ENCODE results near the gene SLC12A5. TPM values are rescaled to one million over a fixed set of nuclear protein-coding genes. Genes with fewer than 3 reads are reported as not detected.
A peak's percentile ranks its signal among the peaks of the same experiment; 100 is the strongest.

Gene SLC12A5
- total RNA-seq, 4 donors from 2014 or later = not detected

DNA sequence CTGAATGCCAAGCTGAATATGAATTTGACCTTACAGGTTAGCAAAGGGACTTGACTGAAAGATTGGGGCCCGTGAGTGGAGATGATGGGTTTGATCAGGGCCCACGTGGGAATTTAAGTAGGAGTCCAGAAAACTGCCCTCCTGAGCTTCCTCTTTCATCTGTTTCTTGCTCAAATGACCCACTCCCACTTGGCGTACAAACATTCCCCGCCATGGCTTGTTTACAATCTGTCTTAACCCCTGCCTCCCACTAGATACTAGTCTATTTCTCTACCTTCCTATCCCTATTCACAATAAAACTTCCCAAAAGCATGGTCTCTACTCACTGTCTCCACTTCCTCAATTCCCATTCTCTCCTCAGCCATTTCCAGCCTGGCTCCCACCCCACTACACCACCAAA lies 10.9 kb upstream of the SLC12A5 start:
- 45 to 55% methylated on average over 4 of the region's 4 CpGs for WGBS, 2 donors (ENCODE audit: low coverage in 1 of 2)
- H3K4me3 ChIP-seq = no peak overlapping the region
- H3K27me3 ChIP-seq = peaks cover 81% of the 10 kb centered on the region
- H3K27ac ChIP-seq = no peak overlapping the region
- DNase-seq = no peak
- H3K36me3 ChIP-seq = no peaks in the 10 kb centered on the region
- in situ Hi-C loops (cut with MboI; ENCODE audit: low pct_ligation_motif_present in 1 of 4, low pct_unique_long_range_greater_than_20kb in 1 of 4, low sequenced_read_pairs in 3 of 4) = loop anchor here in 1 of 4 donors (10.0 kb wide), 1 partner anchor 157 kb away; no protein-coding TSS in a partner anchor
- intact Hi-C loops (cut with DNase I; ENCODE audit: low total_unique reads) = no loop called here
- H3K9me3 ChIP-seq = no peaks in the 10 kb centered on the region
- H3K4me1 ChIP-seq = peaks cover 4 to 36% (median 25%) of the 10 kb centered on the region in 4 donors
- TF ChIP-seq EP300 (IDR thresholded peaks at IDR 0.05; ENCODE audit: low read depth) (no peak), CTCF (IDR thresholded peaks at IDR 0.05) (no peak), POLR2AphosphoS5 (IDR thresholded peaks at IDR 0.05) (no peak), POLR2A (IDR thresholded peaks at IDR 0.05) (no peak)

DNA sequence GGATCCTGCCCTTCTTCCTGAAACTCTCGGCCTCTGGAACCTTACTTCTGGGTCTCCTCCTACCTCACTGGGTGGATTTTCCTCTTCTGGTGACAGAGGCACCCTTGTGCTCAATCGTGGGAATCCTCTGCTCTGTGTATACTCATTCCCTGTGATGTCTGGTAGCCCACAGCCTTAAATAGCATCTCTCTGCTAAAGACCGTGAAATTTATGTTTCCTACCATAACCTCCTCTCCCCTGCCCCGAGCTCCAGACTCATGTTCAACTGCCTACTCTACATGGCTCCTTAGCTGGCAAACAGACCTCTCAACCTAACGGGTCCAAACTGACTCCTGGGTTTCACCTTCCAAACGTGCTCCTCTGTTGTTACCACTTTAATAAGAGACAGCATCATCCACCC lies 10.4 kb upstream of the SLC12A5 start:
- WGBS, 2 donors (ENCODE audit: low coverage in 1 of 2) = 21 to 53% methylated on average over 2 to 6 of the region's 6 CpGs
- no peak for TF ChIP-seq CTCF (IDR thresholded peaks at IDR 0.05)
- TF ChIP-seq POLR2AphosphoS5 (IDR thresholded peaks at IDR 0.05) = no peak
- no peak for TF ChIP-seq EP300 (IDR thresholded peaks at IDR 0.05; ENCODE audit: low read depth)
- no peak for TF ChIP-seq POLR2A (IDR thresholded peaks at IDR 0.05)
- H3K27ac ChIP-seq = no peak overlapping the region
- intact Hi-C loops (cut with DNase I; ENCODE audit: low total_unique reads) = no loop called here
- peaks cover 81% of the 10 kb centered on the region for H3K27me3 ChIP-seq
- H3K36me3 ChIP-seq = no peaks in the 10 kb centered on the region
- DNase-seq = no peak
- no peaks in the 10 kb centered on the region for H3K9me3 ChIP-seq
- peaks cover 2 to 33% (median 25%) of the 10 kb centered on the region in 4 donors for H3K4me1 ChIP-seq
- in situ Hi-C loops (cut with MboI; ENCODE audit: low pct_ligation_motif_present in 1 of 4, low pct_unique_long_range_greater_than_20kb in 1 of 4, low sequenced_read_pairs in 3 of 4) = loop anchor here in 1 of 4 donors (10.0 kb wide), 1 partner anchor 156 kb away; no protein-coding TSS in a partner anchor
- H3K4me3 ChIP-seq = no peak overlapping the region

DNA sequence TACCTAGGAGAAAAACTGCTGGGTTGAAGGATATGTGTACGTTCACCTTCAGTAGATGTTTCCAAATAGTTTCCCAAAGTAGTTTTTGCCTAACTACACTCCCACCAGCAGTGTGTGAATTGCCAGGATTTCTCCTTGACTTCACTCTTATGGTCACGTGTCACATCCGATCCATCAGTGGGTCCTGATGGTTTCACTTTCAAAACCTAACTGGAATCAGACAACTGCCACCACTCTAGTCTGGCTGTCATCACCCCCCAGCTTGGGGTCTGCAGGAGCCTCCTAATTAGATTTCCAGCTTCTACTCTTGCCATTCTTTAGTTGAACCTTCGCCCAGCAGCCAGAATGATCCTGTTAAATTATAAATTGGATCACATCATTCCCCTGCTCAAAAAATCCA lies 8.5 kb upstream of the SLC12A5 start:
- Histone ChIP-seq H3K27ac (no peak overlapping the region), H3K36me3 (no peaks in the 10 kb centered on the region), H3K9me3 (no peaks in the 10 kb centered on the region), H3K4me3 (no peak overlapping the region), H3K4me1 (peaks cover 0 to 18% (median 16%) of the 10 kb centered on the region in 4 donors), H3K27me3 (peaks cover 82% of the 10 kb centered on the region)
- no peak for TF ChIP-seq POLR2A (IDR thresholded peaks at IDR 0.05)
- TF ChIP-seq CTCF (IDR thresholded peaks at IDR 0.05) = no peak
- no peak for TF ChIP-seq EP300 (IDR thresholded peaks at IDR 0.05; ENCODE audit: low read depth)
- no peak for TF ChIP-seq POLR2AphosphoS5 (IDR thresholded peaks at IDR 0.05)
- DNase-seq = no peak
- in situ Hi-C loops (cut with MboI; ENCODE audit: low pct_ligation_motif_present in 1 of 4, low pct_unique_long_range_greater_than_20kb in 1 of 4, low sequenced_read_pairs in 3 of 4) (loop anchor here in 2 of 4 donors (5.0 to 10.0 kb wide), 2 partner anchors 144 to 157 kb away; no protein-coding TSS in a partner anchor), intact Hi-C loops (cut with DNase I; ENCODE audit: low total_unique reads) (loop anchor here (5.0 kb wide), 1 partner anchor 152 kb away; no protein-coding TSS in a partner anchor)
- WGBS, 2 donors (ENCODE audit: low coverage in 1 of 2) = 60 to 63% methylated on average over 2 to 4 of the region's 4 CpGs

GRCh38 chr20:46021361-46022359 lies 7.4 kb upstream of the SLC12A5 start:
- no peaks in the 10 kb centered on the region for H3K36me3 ChIP-seq
- intact Hi-C loops (cut with DNase I; ENCODE audit: low total_unique reads) (loop anchor here (1.0 to 5.0 kb wide), 2 partner anchors 23 to 151 kb away; no protein-coding TSS in a partner anchor), in situ Hi-C loops (cut with MboI; ENCODE audit: low pct_ligation_motif_present in 1 of 4, low pct_unique_long_range_greater_than_20kb in 1 of 4, low sequenced_read_pairs in 3 of 4) (loop anchor here in 2 of 4 donors (5.0 to 10.0 kb wide), 2 partner anchors 143 to 156 kb away; no protein-coding TSS in a partner anchor)
- no peak overlapping the region for H3K27ac ChIP-seq
- H3K4me1 ChIP-seq = peaks cover 0 to 18% (median 16%) of the 10 kb centered on the region in 4 donors
- H3K27me3 ChIP-seq = peaks cover 89% of the 10 kb centered on the region
- H3K4me3 ChIP-seq = peak overlapping the region; percentile 5 to 55 (median 20)
- no peaks in the 10 kb centered on the region for H3K9me3 ChIP-seq
- TF ChIP-seq CTCF (IDR thresholded peaks at IDR 0.05) (no peak), EP300 (IDR thresholded peaks at IDR 0.05; ENCODE audit: low read depth) (no peak), POLR2AphosphoS5 (IDR thresholded peaks at IDR 0.05) (no peak), POLR2A (IDR thresholded peaks at IDR 0.05) (no peak)
- WGBS, 2 donors (ENCODE audit: low coverage in 1 of 2) = 6 to 11% methylated on average over 22 to 55 of the region's 71 CpGs
- DNase-seq = peak; percentile 46

All from transverse colon (tissue), 4 donors.